HG03280 (cell line): Measurements from ENCODE around the gene TMEM190.

Experiments
- ATAC-seq: cut with Tn5 transposase; IDR thresholded peaks from one replicate; pipeline ENCODE4 v1.9.1; 2021; ENCODE audit warnings: mild to moderate bottlenecking, moderate library complexity; ENCODE audit not compliant: unreplicated experiment

TMEM190 gene

GRCh38 chr19:55369653-55370304 lies 6.8 kb upstream of the TMEM190 start:
- ATAC-seq: no peak

- no peak for ATAC-seq
Observed at GRCh38 chr19:55370305-55370988, 6.2 kb upstream of the TMEM190 start, which contains the start of gene IL11. TSS of gene IL11 (minus strand) at chr19:55370463. CDS start at chr19:55370310, 153 bp downstream.

- ATAC-seq: no peak
Observed at GRCh38 chr19:55372316-55373081, 4.1 kb upstream of the TMEM190 start.

DNA sequence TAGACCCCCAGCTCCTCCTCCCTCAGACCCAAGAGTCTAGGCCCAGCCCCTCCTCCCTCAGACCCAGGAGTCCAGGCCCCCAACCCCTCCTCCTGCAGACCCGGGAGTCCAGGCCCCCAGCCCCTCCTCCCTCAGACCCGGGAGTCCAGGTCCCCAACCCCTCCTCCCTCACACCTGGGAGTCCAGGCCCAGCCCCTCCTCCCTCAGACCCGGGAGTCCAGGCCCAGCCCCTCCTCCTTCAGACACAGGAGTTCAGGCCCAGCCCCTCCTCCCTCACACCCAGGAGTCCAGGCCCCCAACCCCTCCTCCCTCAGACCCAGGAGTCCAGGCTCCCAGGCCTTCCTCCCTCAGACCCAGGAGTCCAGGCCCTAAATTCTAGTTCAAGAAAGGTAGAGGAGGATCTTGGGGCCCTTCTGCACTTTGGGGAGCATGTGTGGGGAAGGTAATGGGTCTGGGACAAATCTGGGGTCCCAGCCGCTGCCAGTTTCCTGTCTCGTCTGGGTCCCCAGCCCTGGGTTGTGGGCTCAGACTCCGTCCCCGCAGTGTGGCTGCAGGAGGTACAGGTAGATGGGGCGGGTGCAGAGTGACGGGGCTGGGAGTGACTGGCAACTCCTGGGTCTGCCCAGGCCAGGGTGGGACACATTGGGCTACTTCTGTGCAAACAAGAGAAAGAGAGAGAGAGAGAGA lies 3.2 kb upstream of the TMEM190 start:
- ATAC-seq: no peak

- ATAC-seq: no peak
Observed at GRCh38 chr19:55373993-55374757, 2.5 kb upstream of the TMEM190 start.

DNA sequence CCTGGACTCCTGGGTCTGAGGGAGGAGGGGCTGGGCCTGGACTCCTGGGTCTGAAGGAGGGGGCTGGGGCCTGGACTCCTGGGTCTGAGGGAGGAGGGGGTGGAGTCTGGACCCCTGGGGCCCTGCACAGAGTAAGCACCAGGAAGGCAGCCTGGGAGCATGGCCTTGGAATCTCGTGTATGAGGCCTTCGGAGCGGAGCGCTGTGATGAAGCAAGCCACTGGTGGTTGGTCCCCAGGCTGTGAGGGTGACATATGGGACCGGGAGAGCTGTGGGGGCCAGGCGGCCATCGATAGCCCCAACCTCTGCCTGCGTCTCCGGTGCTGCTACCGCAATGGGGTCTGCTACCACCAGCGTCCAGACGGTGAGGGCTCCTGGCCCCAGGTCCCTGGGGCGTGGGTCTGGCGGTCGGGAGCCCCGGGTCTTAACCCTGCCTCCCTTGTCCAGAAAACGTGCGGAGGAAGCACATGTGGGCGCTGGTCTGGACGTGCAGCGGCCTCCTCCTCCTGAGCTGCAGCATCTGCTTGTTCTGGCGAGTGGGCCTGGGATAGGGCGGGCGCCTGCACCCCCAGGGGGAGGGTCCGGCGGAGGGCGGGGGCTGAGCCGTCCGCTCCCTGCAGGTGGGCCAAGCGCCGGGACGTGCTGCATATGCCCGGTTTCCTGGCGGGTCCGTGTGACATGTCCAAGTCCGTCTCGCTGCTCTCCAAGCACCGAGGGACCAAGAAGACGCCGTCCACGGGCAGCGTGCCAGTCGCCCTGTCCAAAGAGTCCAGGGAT lies 918 bp downstream of the TMEM190 start:
- ATAC-seq: no peak

DNA sequence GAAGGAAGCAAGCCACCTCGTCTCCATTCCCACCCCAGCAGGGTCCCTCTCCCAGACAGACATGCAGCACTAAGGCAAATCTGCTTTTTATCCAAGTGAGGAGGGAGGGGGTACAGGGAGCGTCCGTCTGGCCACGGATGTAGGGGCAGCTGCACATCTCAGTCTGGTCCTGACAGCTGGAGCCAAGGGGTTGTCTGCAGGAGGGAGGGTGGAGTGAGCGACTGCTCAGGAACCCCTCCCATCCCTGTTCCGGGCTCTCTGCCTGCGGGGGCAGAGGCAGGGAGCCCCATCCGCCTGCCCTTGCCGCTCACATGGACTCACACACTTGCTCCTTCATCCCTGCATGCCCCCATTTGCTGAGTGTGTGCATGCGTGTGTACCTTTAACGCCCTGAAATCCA lies 2.5 kb downstream of the TMEM190 start:
- ATAC-seq: no peak

GRCh38 chr19:55382013-55382412 lies 5.4 kb downstream of the TMEM190 start:
- ATAC-seq: no peak

DNA sequence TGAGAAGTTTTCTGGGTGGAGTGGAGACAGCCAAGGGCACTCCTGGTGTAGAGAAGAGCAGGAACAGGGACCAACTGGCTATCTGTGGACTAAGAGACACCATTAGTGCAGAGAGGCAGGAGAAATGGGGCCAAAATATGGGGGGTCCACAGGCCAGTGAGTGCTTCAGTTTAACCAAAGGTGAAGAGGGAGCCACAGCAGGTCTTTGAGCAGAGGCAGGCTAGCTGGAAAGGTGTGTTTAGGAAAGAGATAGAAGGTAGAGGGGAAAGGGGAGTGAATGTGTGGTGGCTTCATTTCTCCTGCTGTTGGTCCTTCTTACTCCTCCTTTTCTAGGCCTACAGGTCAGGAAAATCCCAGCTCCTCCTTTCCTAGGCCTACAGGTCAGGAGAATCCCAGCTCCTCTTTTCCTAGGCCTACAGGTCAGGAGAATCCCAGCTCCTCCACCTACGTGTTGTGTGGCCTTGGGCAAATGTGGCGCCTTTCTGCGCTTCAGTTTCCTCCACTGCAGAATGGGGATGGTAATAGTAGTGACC lies 6.0 kb downstream of the TMEM190 start:
- ATAC-seq: no peak

GRCh38 chr19:55383279-55384130 lies 6.9 kb downstream of the TMEM190 start:
- peak; percentile 15 for ATAC-seq

DNA sequence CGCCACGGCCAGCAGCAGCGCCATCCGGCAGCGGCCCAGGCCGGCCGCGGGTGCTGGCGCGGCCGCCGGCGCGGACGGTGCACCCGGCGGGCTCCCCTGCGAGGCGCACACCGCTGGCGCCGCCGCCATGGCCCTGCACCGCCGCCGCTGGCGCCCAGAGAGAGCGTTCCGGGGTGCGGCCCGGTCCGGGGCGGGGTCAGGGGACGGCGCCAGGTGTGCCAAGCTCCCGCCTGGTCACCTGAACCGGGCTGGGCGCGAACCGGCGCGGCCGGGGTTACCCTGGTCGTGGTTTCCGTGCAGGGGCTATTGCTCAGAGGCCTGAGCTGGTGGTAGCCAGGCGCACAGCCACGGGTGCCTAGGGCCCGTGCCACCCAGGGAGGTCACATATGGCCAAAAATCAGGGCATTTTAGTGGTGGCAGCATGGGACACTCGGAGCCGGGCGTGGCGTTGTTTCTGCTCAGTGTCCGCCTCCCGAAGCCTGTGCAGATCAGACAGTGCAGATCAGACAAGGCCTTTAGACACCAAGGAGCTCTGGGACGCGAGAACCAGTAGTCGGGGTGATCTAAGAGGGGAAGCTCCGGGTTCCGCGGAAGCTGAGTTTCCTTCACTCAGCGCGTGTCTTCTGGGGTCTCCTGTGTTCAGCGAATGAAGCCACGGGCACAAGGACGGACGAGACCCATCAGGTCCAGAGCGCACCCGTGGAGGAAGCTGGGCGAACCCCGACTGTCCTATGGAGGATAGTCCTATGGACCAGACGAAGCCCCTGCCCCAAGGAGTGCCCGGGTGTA lies 7.7 kb downstream of the TMEM190 start, which contains the start of gene TMEM238:
Gene TMEM238 (minus strand): TSS at position 162 of the 789 bp plus-strand sequence. CDS start 33 bp downstream, at position 129.
- peak; percentile 25 for ATAC-seq

DNA sequence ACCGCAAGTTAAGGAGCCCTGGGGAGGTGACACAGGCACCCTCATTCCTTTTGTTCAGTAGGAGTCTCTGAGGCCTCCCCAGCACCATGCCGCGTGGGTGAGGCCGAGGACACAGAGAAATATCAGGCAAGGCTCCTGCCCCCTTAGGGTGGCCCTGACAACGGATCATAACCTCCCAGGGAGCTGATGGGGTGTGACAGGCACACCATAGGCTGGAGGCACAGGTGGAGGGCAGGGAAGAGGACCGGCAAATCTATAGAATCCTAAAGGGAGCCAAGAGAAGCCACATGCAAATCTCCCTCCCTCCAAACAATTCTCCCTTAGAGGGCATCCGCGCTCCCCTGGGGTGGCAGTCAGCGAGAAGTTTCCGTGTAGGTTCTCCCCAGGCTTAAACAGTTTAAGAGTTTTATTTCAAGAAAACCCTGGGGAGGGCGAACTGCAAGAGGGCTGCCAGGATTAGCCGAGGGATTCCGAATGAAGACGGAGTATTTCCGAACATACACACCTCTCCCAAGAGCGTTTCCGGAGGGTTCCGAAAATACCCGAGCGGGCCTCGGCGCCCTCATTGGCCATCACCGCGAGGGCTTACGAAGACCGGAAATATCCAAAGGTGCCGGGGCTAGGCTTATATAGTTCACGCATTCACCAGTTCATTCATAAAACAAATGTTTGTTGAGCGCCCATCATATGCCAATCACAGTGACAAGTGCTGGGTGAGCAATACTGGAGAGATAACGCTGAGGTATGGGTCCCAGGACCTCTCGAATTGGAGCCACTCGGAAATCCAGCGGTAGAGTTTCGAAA lies 8.5 kb downstream of the TMEM190 start:
- ATAC-seq: peak; percentile 53

GRCh38 chr19:55385724-55386492 lies 9.3 kb downstream of the TMEM190 start, which contains the start of gene RPL28:
TSS of gene RPL28 (plus strand) at chr19:55385932. CDS start at chr19:55386358, 426 bp downstream.
- peak; percentile 67 for ATAC-seq

GRCh38 chr19:55386493-55386971 lies 9.9 kb downstream of the TMEM190 start:
- no peak for ATAC-seq

- no peak for ATAC-seq
Observed at GRCh38 chr19:55387736-55388497, 11.3 kb downstream of the TMEM190 start.
